Measurements from ENCODE around the gene ANKRD28.

DNA sequence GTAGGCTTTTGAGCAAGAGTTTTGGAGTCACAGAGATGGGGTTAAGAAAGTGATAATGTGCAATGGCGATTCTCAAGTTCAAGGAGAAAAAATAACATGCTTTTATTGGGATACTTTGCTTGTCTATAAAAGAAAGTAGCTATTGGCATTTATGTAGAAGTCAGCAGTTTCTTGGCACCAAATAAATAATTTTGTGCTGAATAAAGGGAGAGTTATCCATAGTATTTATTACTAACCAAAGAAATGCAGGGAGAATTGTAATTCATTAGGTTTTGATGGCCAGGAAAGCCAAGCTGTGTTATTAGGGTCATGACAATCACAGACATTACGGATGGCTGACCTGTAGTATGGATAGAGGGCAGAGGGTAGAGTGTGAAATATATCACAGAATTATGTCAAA is 163.1 kb downstream of the ANKRD28 start:
- TF ChIP-seq, protein P1, sequence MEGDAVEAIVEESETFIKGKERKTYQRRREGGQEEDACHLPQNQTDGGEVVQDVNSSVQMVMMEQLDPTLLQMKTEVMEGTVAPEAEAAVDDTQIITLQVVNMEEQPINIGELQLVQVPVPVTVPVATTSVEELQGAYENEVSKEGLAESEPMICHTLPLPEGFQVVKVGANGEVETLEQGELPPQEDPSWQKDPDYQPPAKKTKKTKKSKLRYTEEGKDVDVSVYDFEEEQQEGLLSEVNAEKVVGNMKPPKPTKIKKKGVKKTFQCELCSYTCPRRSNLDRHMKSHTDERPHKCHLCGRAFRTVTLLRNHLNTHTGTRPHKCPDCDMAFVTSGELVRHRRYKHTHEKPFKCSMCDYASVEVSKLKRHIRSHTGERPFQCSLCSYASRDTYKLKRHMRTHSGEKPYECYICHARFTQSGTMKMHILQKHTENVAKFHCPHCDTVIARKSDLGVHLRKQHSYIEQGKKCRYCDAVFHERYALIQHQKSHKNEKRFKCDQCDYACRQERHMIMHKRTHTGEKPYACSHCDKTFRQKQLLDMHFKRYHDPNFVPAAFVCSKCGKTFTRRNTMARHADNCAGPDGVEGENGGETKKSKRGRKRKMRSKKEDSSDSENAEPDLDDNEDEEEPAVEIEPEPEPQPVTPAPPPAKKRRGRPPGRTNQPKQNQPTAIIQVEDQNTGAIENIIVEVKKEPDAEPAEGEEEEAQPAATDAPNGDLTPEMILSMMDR (conservative IDR thresholded peaks at IDR 0.05; ENCODE audit: low read depth in 2 of 2) = no peak
- TF ChIP-seq, protein P2, sequence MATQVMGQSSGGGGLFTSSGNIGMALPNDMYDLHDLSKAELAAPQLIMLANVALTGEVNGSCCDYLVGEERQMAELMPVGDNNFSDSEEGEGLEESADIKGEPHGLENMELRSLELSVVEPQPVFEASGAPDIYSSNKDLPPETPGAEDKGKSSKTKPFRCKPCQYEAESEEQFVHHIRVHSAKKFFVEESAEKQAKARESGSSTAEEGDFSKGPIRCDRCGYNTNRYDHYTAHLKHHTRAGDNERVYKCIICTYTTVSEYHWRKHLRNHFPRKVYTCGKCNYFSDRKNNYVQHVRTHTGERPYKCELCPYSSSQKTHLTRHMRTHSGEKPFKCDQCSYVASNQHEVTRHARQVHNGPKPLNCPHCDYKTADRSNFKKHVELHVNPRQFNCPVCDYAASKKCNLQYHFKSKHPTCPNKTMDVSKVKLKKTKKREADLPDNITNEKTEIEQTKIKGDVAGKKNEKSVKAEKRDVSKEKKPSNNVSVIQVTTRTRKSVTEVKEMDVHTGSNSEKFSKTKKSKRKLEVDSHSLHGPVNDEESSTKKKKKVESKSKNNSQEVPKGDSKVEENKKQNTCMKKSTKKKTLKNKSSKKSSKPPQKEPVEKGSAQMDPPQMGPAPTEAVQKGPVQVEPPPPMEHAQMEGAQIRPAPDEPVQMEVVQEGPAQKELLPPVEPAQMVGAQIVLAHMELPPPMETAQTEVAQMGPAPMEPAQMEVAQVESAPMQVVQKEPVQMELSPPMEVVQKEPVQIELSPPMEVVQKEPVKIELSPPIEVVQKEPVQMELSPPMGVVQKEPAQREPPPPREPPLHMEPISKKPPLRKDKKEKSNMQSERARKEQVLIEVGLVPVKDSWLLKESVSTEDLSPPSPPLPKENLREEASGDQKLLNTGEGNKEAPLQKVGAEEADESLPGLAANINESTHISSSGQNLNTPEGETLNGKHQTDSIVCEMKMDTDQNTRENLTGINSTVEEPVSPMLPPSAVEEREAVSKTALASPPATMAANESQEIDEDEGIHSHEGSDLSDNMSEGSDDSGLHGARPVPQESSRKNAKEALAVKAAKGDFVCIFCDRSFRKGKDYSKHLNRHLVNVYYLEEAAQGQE (IDR thresholded peaks at IDR 0.05; ENCODE audit: unreplicated experiment) = no peak
- TF ChIP-seq POLR2AphosphoS5 (IDR thresholded peaks at IDR 0.05; ENCODE audit: low read depth) (no peak), ZNF331 (CRISPR knock-in tag; IDR thresholded peaks at IDR 0.05; ENCODE audit: low read depth) (no peak), EZH2 (IDR thresholded peaks at IDR 0.05; ENCODE audit: low read depth, unreplicated experiment) (no peak), CREB1 (CRISPR knock-in tag; IDR thresholded peaks at IDR 0.05; ENCODE audit: low read depth) (no peak), EZH2phosphoT487 (IDR thresholded peaks at IDR 0.05; ENCODE audit: unreplicated experiment) (no peak), JUNB (IDR thresholded peaks at IDR 0.05; ENCODE audit: unreplicated experiment) (no peak)
